ENCODE measurements around the gene ADD1.
A peak's percentile ranks its signal among the peaks of the same experiment; 100 is the strongest.

The ADD1 gene

DNA sequence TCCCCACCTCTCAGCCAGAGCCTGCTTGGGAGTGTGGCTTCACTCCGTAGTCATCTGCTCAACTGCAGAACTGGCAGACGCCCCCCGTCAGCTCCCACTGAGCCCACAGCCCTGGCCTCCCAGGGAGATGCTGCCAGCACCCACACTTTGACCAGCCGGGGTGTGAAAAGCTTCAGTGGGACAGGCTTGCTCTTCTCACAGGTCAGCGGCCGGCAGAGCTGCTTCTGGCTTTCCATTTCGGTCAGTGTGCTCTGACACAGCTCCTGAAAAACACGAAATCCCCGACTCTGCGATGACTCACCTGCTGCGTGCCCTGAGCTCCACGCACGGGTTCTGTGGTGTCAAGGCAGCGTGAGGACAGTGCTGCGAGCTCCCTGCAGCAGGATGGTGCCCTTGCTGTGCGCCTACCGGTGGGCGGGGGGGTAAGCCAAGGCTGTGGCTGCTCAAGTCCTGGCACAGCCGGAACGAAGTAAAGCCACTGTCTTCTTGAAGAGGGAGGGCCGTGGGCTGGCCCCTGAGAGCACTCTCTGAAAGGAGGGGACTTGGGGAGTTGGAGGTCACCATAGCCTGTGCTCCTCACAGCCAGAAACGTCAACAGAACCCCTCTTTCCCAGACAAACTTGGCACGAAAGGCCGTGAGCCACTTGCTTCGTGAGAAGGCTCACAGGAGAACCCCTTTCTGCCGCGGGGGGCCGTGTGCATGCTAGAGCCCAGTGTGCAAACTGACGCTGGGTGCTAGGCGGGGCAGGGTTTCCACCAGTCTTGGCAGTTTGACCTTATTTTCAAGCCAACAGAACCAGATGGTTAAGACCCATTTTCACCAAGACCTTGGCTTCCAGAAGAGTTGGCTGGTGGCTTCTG, 96.0 kb downstream of the ADD1 start:
- H3K27ac ChIP-seq, result peak overlapping the region; percentile 92
- ChIA-PET POLR2A (ENCODE audit: low non-redundant PET) (no interaction called here), CTCF (no interaction called here)
- no peak for DNase-seq (ENCODE audit: low spot score)
- TF ChIP-seq, protein P1, sequence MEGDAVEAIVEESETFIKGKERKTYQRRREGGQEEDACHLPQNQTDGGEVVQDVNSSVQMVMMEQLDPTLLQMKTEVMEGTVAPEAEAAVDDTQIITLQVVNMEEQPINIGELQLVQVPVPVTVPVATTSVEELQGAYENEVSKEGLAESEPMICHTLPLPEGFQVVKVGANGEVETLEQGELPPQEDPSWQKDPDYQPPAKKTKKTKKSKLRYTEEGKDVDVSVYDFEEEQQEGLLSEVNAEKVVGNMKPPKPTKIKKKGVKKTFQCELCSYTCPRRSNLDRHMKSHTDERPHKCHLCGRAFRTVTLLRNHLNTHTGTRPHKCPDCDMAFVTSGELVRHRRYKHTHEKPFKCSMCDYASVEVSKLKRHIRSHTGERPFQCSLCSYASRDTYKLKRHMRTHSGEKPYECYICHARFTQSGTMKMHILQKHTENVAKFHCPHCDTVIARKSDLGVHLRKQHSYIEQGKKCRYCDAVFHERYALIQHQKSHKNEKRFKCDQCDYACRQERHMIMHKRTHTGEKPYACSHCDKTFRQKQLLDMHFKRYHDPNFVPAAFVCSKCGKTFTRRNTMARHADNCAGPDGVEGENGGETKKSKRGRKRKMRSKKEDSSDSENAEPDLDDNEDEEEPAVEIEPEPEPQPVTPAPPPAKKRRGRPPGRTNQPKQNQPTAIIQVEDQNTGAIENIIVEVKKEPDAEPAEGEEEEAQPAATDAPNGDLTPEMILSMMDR (conservative IDR thresholded peaks at IDR 0.05; ENCODE audit: low read depth), result no peak

- TF ChIP-seq, protein P1 (conservative IDR thresholded peaks at IDR 0.05; ENCODE audit: low read depth), result no peak
- peak overlapping the region; percentile 92 for H3K27ac ChIP-seq
- ChIA-PET CTCF (no interaction called here), POLR2A (ENCODE audit: low non-redundant PET) (no interaction called here)
- no peak for DNase-seq (ENCODE audit: low spot score)
Observed at GRCh38 chr4:2940267-2941137, 96.9 kb downstream of the ADD1 start.

DNA sequence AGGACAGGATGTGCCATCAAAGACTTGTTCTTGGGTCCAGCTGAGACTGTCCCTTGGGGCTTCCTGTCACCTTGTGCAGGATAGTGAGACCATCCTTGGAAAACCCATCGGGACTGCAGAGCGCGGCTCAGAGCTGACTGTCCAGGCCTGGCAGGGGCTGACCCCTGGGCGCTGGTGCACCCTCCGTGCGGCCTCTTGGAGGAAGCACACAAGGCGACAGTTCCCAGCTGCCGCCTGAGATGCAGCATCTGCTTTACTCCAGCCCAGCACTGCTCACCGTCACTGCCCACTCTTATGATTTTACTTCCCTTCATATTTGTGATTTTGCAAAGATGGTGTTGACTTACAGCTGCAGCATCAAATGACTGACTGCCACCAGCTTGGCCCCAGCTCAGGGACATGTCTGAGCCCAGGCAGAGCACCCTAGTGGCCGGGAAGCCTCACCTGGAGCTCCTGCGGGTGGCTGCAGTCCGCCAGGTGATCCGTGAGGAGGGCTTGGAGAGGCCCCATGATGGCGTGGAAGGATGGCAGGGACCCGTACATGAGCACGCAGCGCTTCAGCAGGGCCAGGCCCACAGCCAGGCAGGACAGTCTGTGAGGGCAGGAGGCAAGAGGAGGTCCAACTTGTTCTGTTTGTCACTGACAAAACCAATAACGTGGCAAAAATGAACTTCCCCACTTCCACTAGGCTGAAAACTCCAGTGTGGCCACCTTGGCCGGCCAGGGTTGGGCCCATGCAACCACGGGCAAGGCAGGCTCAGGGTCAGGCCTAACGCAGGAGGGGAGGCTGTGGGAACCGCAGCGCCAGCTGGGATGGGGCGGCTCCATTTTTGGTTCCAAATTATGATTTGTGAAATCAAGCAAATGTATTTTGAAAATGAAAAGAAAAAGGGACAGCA, 97.7 kb downstream of the ADD1 start:
- ChIA-PET CTCF (interaction anchor here (0.6 kb wide), 1 partner anchor 190 kb away, joined by 3 read pairs; no protein-coding TSS in a partner anchor), POLR2A (ENCODE audit: low non-redundant PET) (no interaction called here)
- peak overlapping the region; percentile 92 for H3K27ac ChIP-seq
- no peak for DNase-seq (ENCODE audit: low spot score)
- TF ChIP-seq, protein P1 (conservative IDR thresholded peaks at IDR 0.05; ENCODE audit: low read depth), result no peak

DNA sequence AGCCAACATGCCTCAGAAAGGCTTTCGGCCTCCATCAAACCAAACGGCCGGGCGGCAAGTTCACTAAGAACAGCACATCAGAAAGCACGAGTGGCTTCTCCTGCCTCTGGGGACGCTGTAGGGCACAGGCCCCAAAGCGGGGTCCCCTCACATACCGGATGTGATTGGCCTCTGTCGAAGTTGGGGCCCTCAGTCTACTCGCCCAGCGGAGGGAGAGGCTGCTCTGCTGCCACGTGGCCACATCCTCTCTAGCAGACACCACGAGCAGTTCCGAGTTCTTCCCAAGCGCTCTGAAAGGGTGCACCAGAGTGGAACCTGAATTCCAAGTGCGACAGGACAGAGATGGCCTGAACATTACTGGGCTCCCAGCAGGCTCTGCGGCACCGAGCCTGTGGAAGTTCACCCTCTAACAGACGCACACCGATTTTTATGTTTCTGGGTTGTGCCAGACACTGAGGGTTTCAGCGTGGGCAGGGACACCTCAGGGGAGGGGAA, 98.4 kb downstream of the ADD1 start:
- POLR2A ChIA-PET (ENCODE audit: low non-redundant PET), result no interaction called here
- DNase-seq (ENCODE audit: low spot score), result no peak
- peak overlapping the region; percentile 92 for H3K27ac ChIP-seq
- TF ChIP-seq, protein P1 (conservative IDR thresholded peaks at IDR 0.05; ENCODE audit: low read depth), result no peak
- CTCF ChIA-PET, result no interaction called here

GRCh38 chr4:2942532-2943363, 99.1 kb downstream of the ADD1 start:
- H3K27ac ChIP-seq, result peak overlapping the region; percentile 92
- ChIA-PET POLR2A (ENCODE audit: low non-redundant PET) (no interaction called here), CTCF (interaction anchor here (0.5 kb wide), 1 partner anchor 87 kb away, joined by 3 read pairs; no protein-coding TSS in a partner anchor)
- no peak for DNase-seq (ENCODE audit: low spot score)
- TF ChIP-seq, protein P1 (conservative IDR thresholded peaks at IDR 0.05; ENCODE audit: low read depth), result no peak

Measured in RWPE1 (cell line).